Fibroblast of mammary gland (primary cell): Measurements from ENCODE around the gene PGC.
"Not testable (repeated sequence)": the region's sequence is repeated elsewhere in the genome, so short reads cannot be mapped to it uniquely, and the experiment has no call there.

Experiments
- DNase-seq: peaks from one replicate; pipeline ENCODE4 v3.0.0-alpha.2; 2010; ENCODE audit warnings: low read depth
- H3K4me3 ChIP-seq: 2 replicates; pipeline ENCODE4 v1.5.1; 2011; ENCODE audit warnings: low read depth, mild to moderate bottlenecking, low read length, moderate library complexity; ENCODE audit not compliant: control insufficient read depth
- CTCF ChIP-seq: conservative IDR thresholded peaks from 2 replicates; pipeline ENCODE4 v1.5.1; 2011; ENCODE audit warnings: low read depth, low read length, inconsistent platforms; ENCODE audit not compliant: control insufficient read depth, insufficient read depth

PGC gene

DNA sequence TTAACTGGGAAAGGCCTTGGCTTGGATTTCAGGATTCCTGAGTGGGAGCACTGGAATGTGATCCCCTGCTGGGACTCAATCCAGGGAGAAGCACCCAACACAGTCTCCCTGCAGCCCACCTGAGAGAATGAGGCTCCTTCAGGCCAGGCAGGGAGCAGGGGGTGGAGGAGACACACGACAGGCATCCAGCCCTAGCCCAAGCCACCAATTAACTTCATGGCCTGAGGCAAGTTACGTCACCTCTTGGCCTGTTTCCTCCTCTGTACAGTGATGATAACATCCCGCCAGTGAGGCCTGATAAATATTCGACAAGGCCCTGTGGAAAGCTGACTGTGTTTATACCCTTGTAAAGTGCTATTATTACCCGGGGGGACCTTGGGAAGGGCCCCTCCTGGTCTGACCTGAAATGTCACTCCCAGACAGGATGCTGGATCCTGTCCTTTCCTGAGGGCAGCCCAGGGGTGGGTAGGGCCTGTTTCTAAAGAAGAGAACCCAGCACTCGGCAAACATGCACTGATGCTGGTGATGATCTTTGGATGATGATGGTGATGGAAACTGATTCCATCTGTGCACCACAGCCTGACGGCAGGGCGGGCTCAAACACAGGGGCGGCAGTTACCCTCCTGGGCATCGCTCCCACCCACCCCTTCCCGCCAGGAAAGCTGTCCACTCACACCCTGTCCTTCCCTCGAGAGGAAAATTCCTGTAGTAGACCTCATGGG, 20.1 kb upstream of the PGC start:
- H3K4me3 ChIP-seq, result no peak overlapping the region
- peak; percentile 77 for DNase-seq
- TF ChIP-seq CTCF, result no peak

- H3K4me3 ChIP-seq, result not testable (repeated sequence)
- peak; percentile 23 for DNase-seq
Measured at GRCh38 chr6:41766043-41766664, 19.0 kb upstream of the PGC start.

DNA sequence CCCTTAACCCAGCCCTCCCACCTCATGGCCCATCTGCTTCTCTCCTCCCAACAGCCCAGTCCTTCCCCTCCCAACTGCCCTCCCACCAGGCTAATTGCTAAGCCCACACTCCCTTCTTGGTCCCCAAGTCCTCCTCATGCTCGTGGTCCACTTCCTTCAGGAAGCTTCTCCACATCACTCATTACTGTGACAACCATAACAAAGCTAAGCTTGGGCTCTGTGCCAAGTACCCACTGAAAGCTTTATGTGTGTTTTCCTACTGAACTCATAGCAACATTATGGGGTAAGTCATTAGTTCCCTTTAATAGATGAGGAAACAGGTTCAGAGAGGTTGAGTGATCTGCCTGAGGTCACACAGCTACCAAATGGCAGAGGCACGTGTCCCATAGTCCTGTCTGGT, 16.3 kb upstream of the PGC start:
- TF ChIP-seq CTCF, result no peak
- no peak for DNase-seq
- H3K4me3 ChIP-seq, result no peak overlapping the region

DNA sequence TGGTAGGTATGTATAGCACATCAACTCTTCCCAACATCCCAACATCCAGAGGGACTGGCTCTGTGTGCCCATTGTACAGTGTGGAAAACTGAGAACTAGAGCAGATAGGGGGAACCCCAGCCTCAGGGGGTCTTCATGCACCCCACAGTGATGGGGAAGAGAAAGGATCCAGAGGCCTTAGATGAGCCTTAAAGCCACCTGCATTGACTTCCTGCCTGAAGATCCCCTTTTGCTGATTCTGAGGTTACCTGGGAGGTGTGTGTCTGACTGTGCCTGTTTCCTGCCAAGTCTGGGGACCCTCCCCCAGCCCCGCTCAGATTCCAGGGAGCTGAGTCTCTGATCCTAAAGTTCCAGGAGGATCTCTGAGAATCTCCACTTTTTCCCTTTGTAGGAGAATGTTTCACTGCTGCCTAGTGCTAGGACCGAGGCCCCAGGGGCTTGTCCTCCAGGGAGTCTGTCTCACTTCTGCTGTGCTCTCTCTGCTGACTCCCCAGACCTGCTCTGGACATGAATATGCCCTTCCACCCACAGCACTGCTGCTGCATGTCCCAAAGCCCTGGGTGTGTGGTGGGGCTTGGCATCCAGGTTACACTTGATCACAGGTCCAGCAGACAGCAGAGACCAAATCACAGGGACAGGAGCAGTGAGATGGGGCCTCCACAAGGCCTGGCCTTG, 12.8 kb upstream of the PGC start:
- no peak overlapping the region for H3K4me3 ChIP-seq
- no peak for TF ChIP-seq CTCF
- DNase-seq, result no peak

DNA sequence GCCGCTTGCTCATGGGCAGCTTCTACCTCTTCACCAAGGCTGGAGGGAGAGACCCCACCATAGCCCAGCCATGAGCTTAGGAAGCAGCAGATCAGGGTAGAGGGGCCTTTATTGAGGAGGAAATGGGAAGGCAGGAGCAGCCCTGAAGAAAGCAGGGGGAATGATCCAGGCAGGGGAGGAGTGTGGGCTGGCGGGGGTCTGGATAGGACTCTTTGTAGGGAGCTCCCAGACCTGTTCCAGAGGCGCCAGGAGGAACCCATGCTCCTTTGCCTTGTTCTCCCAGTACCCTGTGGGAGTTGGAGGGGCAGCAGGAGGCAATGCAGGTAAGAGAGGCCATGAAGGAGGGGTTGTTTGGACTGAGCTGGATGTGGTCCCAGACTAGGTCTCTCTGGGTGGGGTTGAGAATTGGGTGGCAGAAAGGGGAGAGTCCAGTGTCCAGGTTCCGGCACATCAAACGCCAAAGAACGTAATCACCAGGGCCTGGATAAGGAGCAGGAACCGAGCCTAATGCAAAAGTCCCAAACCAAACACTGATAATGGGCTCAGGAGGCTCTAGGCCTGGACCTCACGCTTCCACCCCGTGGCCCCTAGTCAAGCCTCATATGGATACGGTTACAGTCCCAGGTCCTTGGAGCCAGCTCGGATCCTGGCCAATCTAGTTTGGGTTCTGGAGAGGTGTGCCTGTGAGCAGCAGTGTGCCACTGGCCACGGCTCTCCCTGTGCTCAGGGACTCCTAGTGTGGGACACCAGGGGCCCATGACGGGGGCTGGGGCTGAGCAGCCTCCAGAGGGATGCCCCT, 12.1 kb upstream of the PGC start:
- no peak for TF ChIP-seq CTCF
- H3K4me3 ChIP-seq, result no peak overlapping the region
- no peak for DNase-seq

GRCh38 chr6:41758641-41759035, 11.4 kb upstream of the PGC start:
- no peak overlapping the region for H3K4me3 ChIP-seq
- no peak for TF ChIP-seq CTCF

GRCh38 chr6:41757931-41758640, 10.9 kb upstream of the PGC start:
- TF ChIP-seq CTCF, result no peak
- DNase-seq, result no peak
- no peak overlapping the region for H3K4me3 ChIP-seq

More at GRCh38 chr6:41758641-41759035, 11.4 kb upstream of the PGC start:
- no peak for DNase-seq
